GM23338 (cell line): ENCODE data around the gene PLA2G6.

Experiments
- CREB1 ChIP-seq: fragments of 250-450 bp; sonication (Bioruptor Pico); IDR thresholded peaks from 2 replicates; pipeline ENCODE4 v1.5.0; 2020; ENCODE audit warnings: low read depth, mild to moderate bottlenecking, moderate library complexity
- EZH2 ChIP-seq: fragments of 200-600 bp; sonication (generic); IDR thresholded peaks from one replicate; pipeline ENCODE4 v1.8.0; 2017; ENCODE audit warnings: antibody characterized with exemption, mild to moderate bottlenecking, low read depth; ENCODE audit not compliant: unreplicated experiment
- EZH2phosphoT487 ChIP-seq: fragments of 200-600 bp; sonication (generic); IDR thresholded peaks from one replicate; pipeline ENCODE4 v1.8.1; 2018; ENCODE audit warnings: antibody characterized with exemption; ENCODE audit not compliant: unreplicated experiment
- JUNB ChIP-seq: IDR thresholded peaks from one replicate; pipeline ENCODE4 v1.6.1; 2016; ENCODE audit warnings: antibody characterized with exemption; ENCODE audit not compliant: unreplicated experiment
- NANOG ChIP-seq: IDR thresholded peaks from 2 replicates; pipeline ENCODE4 v1.6.1; 2016; ENCODE audit warnings: antibody characterized with exemption, borderline replicate concordance
- POLR2AphosphoS5 ChIP-seq: IDR thresholded peaks from 2 replicates; pipeline ENCODE4 v1.6.1; 2016; ENCODE audit warnings: antibody characterized with exemption, low read depth
- ZNF114 ChIP-seq: fragments of 250-450 bp; sonication (Bioruptor Pico); IDR thresholded peaks from 2 replicates; pipeline ENCODE4 v1.5.0; 2020; ENCODE audit warnings: mild to moderate bottlenecking, moderate library complexity
- ZNF331 ChIP-seq: fragments of 250-450 bp; sonication (Bioruptor Pico); IDR thresholded peaks from 2 replicates; pipeline ENCODE4 v1.5.0; 2020; ENCODE audit warnings: low read depth, mild to moderate bottlenecking, moderate library complexity
- TF ChIP-seq, protein P1 (sequence below), 2 experiments: fragments of 200-600 bp in 1 of 2; sonication (generic) in 1 of 2; conservative IDR thresholded peaks; 2 replicates each; pipeline versions ENCODE4 v1.5.1 to v1.6.1; 2016 to 2017; ENCODE audit warnings: antibody characterized with exemption in 2 of 2, low read depth in 2 of 2, mild to moderate bottlenecking in 2 of 2, moderate library complexity in 1 of 2
- TF ChIP-seq, protein P2 (sequence below): IDR thresholded peaks from one replicate; pipeline ENCODE4 v1.6.1; 2018; ENCODE audit warnings: antibody characterized with exemption; ENCODE audit not compliant: unreplicated experiment
- TF ChIP-seq, protein P3 (sequence below): IDR thresholded peaks from 2 replicates; pipeline ENCODE4 v1.6.1; 2016; ENCODE audit warnings: antibody characterized with exemption

GRCh38 chr22:38085501-38085900 is 96.1 kb downstream of the PLA2G6 start:
- TF ChIP-seq, protein P1, sequence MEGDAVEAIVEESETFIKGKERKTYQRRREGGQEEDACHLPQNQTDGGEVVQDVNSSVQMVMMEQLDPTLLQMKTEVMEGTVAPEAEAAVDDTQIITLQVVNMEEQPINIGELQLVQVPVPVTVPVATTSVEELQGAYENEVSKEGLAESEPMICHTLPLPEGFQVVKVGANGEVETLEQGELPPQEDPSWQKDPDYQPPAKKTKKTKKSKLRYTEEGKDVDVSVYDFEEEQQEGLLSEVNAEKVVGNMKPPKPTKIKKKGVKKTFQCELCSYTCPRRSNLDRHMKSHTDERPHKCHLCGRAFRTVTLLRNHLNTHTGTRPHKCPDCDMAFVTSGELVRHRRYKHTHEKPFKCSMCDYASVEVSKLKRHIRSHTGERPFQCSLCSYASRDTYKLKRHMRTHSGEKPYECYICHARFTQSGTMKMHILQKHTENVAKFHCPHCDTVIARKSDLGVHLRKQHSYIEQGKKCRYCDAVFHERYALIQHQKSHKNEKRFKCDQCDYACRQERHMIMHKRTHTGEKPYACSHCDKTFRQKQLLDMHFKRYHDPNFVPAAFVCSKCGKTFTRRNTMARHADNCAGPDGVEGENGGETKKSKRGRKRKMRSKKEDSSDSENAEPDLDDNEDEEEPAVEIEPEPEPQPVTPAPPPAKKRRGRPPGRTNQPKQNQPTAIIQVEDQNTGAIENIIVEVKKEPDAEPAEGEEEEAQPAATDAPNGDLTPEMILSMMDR (conservative IDR thresholded peaks at IDR 0.05; ENCODE audit: low read depth in 2 of 2) = no peak
- TF ChIP-seq EZH2 = no peak
- TF ChIP-seq, protein P2, sequence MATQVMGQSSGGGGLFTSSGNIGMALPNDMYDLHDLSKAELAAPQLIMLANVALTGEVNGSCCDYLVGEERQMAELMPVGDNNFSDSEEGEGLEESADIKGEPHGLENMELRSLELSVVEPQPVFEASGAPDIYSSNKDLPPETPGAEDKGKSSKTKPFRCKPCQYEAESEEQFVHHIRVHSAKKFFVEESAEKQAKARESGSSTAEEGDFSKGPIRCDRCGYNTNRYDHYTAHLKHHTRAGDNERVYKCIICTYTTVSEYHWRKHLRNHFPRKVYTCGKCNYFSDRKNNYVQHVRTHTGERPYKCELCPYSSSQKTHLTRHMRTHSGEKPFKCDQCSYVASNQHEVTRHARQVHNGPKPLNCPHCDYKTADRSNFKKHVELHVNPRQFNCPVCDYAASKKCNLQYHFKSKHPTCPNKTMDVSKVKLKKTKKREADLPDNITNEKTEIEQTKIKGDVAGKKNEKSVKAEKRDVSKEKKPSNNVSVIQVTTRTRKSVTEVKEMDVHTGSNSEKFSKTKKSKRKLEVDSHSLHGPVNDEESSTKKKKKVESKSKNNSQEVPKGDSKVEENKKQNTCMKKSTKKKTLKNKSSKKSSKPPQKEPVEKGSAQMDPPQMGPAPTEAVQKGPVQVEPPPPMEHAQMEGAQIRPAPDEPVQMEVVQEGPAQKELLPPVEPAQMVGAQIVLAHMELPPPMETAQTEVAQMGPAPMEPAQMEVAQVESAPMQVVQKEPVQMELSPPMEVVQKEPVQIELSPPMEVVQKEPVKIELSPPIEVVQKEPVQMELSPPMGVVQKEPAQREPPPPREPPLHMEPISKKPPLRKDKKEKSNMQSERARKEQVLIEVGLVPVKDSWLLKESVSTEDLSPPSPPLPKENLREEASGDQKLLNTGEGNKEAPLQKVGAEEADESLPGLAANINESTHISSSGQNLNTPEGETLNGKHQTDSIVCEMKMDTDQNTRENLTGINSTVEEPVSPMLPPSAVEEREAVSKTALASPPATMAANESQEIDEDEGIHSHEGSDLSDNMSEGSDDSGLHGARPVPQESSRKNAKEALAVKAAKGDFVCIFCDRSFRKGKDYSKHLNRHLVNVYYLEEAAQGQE = no peak
- TF ChIP-seq JUNB = no peak
- no peak for TF ChIP-seq EZH2phosphoT487
- TF ChIP-seq, protein P3, sequence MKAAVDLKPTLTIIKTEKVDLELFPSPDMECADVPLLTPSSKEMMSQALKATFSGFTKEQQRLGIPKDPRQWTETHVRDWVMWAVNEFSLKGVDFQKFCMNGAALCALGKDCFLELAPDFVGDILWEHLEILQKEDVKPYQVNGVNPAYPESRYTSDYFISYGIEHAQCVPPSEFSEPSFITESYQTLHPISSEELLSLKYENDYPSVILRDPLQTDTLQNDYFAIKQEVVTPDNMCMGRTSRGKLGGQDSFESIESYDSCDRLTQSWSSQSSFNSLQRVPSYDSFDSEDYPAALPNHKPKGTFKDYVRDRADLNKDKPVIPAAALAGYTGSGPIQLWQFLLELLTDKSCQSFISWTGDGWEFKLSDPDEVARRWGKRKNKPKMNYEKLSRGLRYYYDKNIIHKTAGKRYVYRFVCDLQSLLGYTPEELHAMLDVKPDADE = no peak
- no peak for TF ChIP-seq POLR2AphosphoS5
- TF ChIP-seq ZNF114 (CRISPR knock-in tag) = no peak
- no peak for TF ChIP-seq NANOG
- TF ChIP-seq CREB1 (CRISPR knock-in tag) = no peak
- no peak for TF ChIP-seq ZNF331 (CRISPR knock-in tag)
